RWPE2 (cell line): ENCODE measurements around the gene VAC14.

Source experiments
- ATAC-seq: fragments of 200-7000 bp; cut with Tn5 transposase; 3 replicates; pipeline ENCODE4 v1.9.1; 2021; ENCODE audit warnings: low read depth
- DNase-seq: peaks from one replicate; pipeline ENCODE4 v3.0.0-alpha.2; 2020; ENCODE audit warnings: low spot score
- H3K27ac ChIP-seq: fragments of 450-650 bp; 2 replicates; pipeline ENCODE4 v1.5.1; 2017; ENCODE audit warnings: mild to moderate bottlenecking; ENCODE audit not compliant: poor library complexity, severe bottlenecking
- H3K27me3 ChIP-seq: fragments of 250-450 bp; sonication (Bioruptor Pico); 2 replicates; pipeline ENCODE4 v1.5.1; 2021; ENCODE audit warnings: mild to moderate bottlenecking, moderate library complexity; ENCODE audit not compliant: insufficient read depth, poor library complexity, severe bottlenecking
- H3K36me3 ChIP-seq: fragments of 250-450 bp; sonication (Bioruptor Pico); 2 replicates; pipeline ENCODE4 v1.5.1; 2020; ENCODE audit warnings: low read depth, mild to moderate bottlenecking, moderate library complexity
- H3K4me1 ChIP-seq: fragments of 250-450 bp; sonication (Bioruptor Pico); 2 replicates; pipeline ENCODE4 v1.5.1; 2021; ENCODE audit warnings: mild to moderate bottlenecking, moderate library complexity; ENCODE audit not compliant: insufficient read depth, poor library complexity, severe bottlenecking
- H3K4me3 ChIP-seq: fragments of 250-450 bp; sonication (Bioruptor Pico); 2 replicates; pipeline ENCODE4 v1.5.1; 2021; ENCODE audit warnings: mild to moderate bottlenecking, moderate library complexity; ENCODE audit not compliant: severe bottlenecking
- H3K9me3 ChIP-seq: fragments of 250-450 bp; sonication (Bioruptor Pico); 2 replicates; pipeline ENCODE4 v1.5.1; 2021; ENCODE audit warnings: mild to moderate bottlenecking, moderate library complexity; ENCODE audit not compliant: severe bottlenecking
- TF ChIP-seq, protein P1 (sequence below): fragments of 450-650 bp; IDR thresholded peaks from one replicate; pipeline ENCODE4 v1.5.1; 2017; ENCODE audit warnings: mild to moderate bottlenecking, moderate library complexity; ENCODE audit not compliant: poor library complexity, severe bottlenecking

Gene VAC14

GRCh38 chr16:70715055-70715858 lies 85.7 kb downstream of the VAC14 start:
- Histone ChIP-seq H3K4me1 (peaks cover 31% of the 10 kb centered on the region), H3K27ac (peak overlapping the region; percentile 94), H3K36me3 (no peaks in the 10 kb centered on the region), H3K27me3 (no peaks in the 10 kb centered on the region), H3K9me3 (no peaks in the 10 kb centered on the region), H3K4me3 (no peak overlapping the region)
- TF ChIP-seq, protein P1, sequence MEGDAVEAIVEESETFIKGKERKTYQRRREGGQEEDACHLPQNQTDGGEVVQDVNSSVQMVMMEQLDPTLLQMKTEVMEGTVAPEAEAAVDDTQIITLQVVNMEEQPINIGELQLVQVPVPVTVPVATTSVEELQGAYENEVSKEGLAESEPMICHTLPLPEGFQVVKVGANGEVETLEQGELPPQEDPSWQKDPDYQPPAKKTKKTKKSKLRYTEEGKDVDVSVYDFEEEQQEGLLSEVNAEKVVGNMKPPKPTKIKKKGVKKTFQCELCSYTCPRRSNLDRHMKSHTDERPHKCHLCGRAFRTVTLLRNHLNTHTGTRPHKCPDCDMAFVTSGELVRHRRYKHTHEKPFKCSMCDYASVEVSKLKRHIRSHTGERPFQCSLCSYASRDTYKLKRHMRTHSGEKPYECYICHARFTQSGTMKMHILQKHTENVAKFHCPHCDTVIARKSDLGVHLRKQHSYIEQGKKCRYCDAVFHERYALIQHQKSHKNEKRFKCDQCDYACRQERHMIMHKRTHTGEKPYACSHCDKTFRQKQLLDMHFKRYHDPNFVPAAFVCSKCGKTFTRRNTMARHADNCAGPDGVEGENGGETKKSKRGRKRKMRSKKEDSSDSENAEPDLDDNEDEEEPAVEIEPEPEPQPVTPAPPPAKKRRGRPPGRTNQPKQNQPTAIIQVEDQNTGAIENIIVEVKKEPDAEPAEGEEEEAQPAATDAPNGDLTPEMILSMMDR: peak; percentile 67
- ATAC-seq (peak; percentile 95), DNase-seq (peak; percentile 100)

GRCh38 chr16:70714581-70715054 lies 86.3 kb downstream of the VAC14 start:
- Histone ChIP-seq H3K36me3 (no peaks in the 10 kb centered on the region), H3K4me1 (peaks cover 34% of the 10 kb centered on the region), H3K9me3 (no peaks in the 10 kb centered on the region), H3K4me3 (no peak overlapping the region), H3K27me3 (no peaks in the 10 kb centered on the region), H3K27ac (peak overlapping the region; percentile 94)
- DNase-seq (no peak), ATAC-seq (no peak)
- TF ChIP-seq, protein P1: no peak

DNA sequence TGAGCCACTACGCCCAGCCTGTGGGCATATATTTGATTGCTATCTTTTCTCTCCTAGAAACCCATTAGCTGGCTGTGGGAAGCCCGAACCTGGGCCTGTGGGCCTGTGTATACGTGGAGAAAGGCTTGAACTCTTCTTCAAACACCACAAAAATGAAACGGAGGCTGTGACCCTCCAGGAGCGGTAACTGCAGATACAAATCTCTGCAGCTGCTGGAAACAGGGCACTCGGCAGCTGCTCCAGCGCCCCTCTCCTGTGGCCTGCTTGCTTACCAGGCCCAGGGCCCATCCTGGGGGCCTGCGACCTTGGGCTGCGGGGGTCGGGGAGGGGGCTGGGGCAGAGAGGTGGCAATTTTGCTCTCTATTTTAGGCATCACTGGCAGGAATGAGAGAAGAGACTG lies 87.1 kb downstream of the VAC14 start:
- Histone ChIP-seq H3K36me3 (no peaks in the 10 kb centered on the region), H3K27ac (peak overlapping the region; percentile 94), H3K4me1 (peaks cover 36% of the 10 kb centered on the region), H3K4me3 (no peak overlapping the region), H3K27me3 (no peaks in the 10 kb centered on the region), H3K9me3 (no peaks in the 10 kb centered on the region)
- TF ChIP-seq, protein P1: no peak
- DNase-seq (no peak), ATAC-seq (no peak)

DNA sequence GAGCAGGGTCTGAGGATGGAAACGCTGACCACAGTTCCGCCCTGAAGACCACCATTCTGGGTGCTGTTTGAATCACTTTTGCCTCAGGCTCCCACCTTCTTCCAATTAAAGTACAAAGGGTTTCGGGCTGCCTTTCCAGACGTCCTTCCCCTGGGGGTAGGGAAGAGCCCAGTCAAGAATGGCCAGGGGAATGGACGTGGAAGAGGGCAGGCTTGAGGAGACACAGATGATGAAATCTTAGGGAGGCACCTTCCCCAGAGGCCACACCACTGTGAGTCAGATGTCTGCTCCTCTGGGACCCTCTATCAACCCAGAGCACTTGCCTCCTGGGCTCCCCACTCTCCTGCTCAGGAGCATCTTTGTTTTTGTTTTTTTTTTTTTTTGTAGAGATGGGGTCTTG lies 87.6 kb downstream of the VAC14 start:
- DNase-seq (no peak), ATAC-seq (no peak)
- TF ChIP-seq, protein P1: no peak
- Histone ChIP-seq H3K27ac (peak overlapping the region; percentile 94), H3K4me3 (no peak overlapping the region), H3K4me1 (peaks cover 36% of the 10 kb centered on the region), H3K9me3 (no peaks in the 10 kb centered on the region), H3K27me3 (no peaks in the 10 kb centered on the region), H3K36me3 (no peaks in the 10 kb centered on the region)

DNA sequence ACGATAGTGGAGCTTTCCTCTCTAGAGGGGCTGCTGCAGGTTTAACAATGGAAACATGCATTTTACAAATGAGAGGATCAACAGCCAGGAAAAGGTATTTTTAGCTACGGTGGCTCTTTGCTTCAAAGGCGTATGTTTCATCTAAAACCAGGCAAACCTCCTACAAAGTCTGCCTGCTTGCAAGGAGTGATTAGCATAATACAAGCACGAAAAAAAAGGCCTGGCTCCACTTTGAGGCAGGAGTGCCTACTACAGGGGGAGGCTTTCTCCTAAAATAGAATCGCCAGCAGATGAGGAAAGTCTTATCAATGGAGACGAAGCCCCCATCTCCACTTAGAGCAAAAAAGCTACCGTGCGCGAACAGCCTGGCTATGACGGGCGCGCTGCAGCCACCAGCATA lies 88.0 kb downstream of the VAC14 start:
- Histone ChIP-seq H3K4me3 (no peak overlapping the region), H3K9me3 (no peaks in the 10 kb centered on the region), H3K27me3 (no peaks in the 10 kb centered on the region), H3K36me3 (no peaks in the 10 kb centered on the region), H3K27ac (peak overlapping the region; percentile 94), H3K4me1 (peaks cover 38% of the 10 kb centered on the region)
- TF ChIP-seq, protein P1: no peak
- ATAC-seq (no peak), DNase-seq (no peak)
